Stomach smooth muscle (tissue), 2 donors: ENCODE results near the gene FOXI2.

Experiments
- H3K27ac ChIP-seq: one replicate; pipeline ENCODE4 v1.7.0; 2013; ENCODE audit warnings: mild to moderate bottlenecking, low read length, inconsistent platforms
- H3K27me3 ChIP-seq, 2 donors: one replicate each; pipeline ENCODE4 v1.7.0; 2013; ENCODE audit warnings: low read length in 2 of 2; ENCODE audit not compliant: insufficient read depth in 2 of 2, control insufficient read depth in 1 of 2
- H3K36me3 ChIP-seq, 2 donors: one replicate each; pipeline ENCODE4 v1.7.0; 2013; ENCODE audit warnings: low read length in 2 of 2; ENCODE audit not compliant: control insufficient read depth in 2 of 2, insufficient read depth in 2 of 2
- H3K4me1 ChIP-seq: one replicate; pipeline ENCODE4 v1.7.0; 2013; ENCODE audit warnings: low read length; ENCODE audit not compliant: control insufficient read depth, insufficient read depth
- H3K4me3 ChIP-seq, 2 donors: one replicate each; pipeline ENCODE4 v1.7.0; 2013; ENCODE audit warnings: low read length in 2 of 2
- H3K9ac ChIP-seq, 2 donors: one replicate each; pipeline ENCODE4 v1.7.0; 2013; ENCODE audit warnings: low read length in 2 of 2, mild to moderate bottlenecking in 1 of 2
- H3K9me3 ChIP-seq, 2 donors: one replicate each; pipeline ENCODE4 v1.7.0; 2013; ENCODE audit warnings: low read length in 2 of 2; ENCODE audit not compliant: control insufficient read depth in 2 of 2
- donor health status: healthy.
- donor health status: Pancreatic carcinoma.

The FOXI2 gene

GRCh38 chr10:127743205-127743604, 6.2 kb downstream of the FOXI2 start:
- no peak overlapping the region for H3K27ac ChIP-seq
- no peak overlapping the region for H3K9ac ChIP-seq
- H3K4me1 ChIP-seq: no peaks in the 10 kb centered on the region
- no peak overlapping the region for H3K4me3 ChIP-seq
- H3K27me3 ChIP-seq: peaks cover 6 to 10% of the 10 kb centered on the region in 2 donors
- no peaks in the 10 kb centered on the region for H3K36me3 ChIP-seq
- no peaks in the 10 kb centered on the region for H3K9me3 ChIP-seq

- H3K4me3 ChIP-seq: no peak overlapping the region
These were observed 8.0 kb downstream of the FOXI2 start for GRCh38 chr10:127744956-127745355.

GRCh38 chr10:127745861-127746260, 8.9 kb downstream of the FOXI2 start:
- H3K9me3 ChIP-seq: no peaks in the 10 kb centered on the region
- peaks cover 0 to 5% of the 10 kb centered on the region in 2 donors for H3K27me3 ChIP-seq
- H3K4me3 ChIP-seq: no peak overlapping the region
- H3K27ac ChIP-seq: no peak overlapping the region
- H3K36me3 ChIP-seq: no peaks in the 10 kb centered on the region
- H3K4me1 ChIP-seq: no peaks in the 10 kb centered on the region
- no peak overlapping the region for H3K9ac ChIP-seq

More at GRCh38 chr10:127744956-127745355, 8.0 kb downstream of the FOXI2 start:
- Histone ChIP-seq H3K4me1 (no peaks in the 10 kb centered on the region), H3K27ac (no peak overlapping the region), H3K9ac (no peak overlapping the region), H3K27me3 (peaks cover 0 to 5% of the 10 kb centered on the region in 2 donors), H3K36me3 (no peaks in the 10 kb centered on the region), H3K9me3 (no peaks in the 10 kb centered on the region)

GRCh38 chr10:127755753-127756152, 18.8 kb downstream of the FOXI2 start:
- no peak overlapping the region for H3K9ac ChIP-seq
- no peaks in the 10 kb centered on the region for H3K36me3 ChIP-seq
- no peak overlapping the region for H3K27ac ChIP-seq
- no peaks in the 10 kb centered on the region for H3K27me3 ChIP-seq
- peaks cover 0 to 5% of the 10 kb centered on the region in 2 donors for H3K9me3 ChIP-seq
- no peaks in the 10 kb centered on the region for H3K4me1 ChIP-seq
- no peak overlapping the region for H3K4me3 ChIP-seq

- H3K9ac ChIP-seq: no peak overlapping the region
- H3K9me3 ChIP-seq: peaks cover 0 to 5% of the 10 kb centered on the region in 2 donors
- H3K36me3 ChIP-seq: no peaks in the 10 kb centered on the region
- no peaks in the 10 kb centered on the region for H3K27me3 ChIP-seq
- H3K27ac ChIP-seq: no peak overlapping the region
- no peaks in the 10 kb centered on the region for H3K4me1 ChIP-seq
- H3K4me3 ChIP-seq: no peak overlapping the region
These were observed 19.3 kb downstream of the FOXI2 start for GRCh38 chr10:127756264-127756663.

GRCh38 chr10:127757033-127757432, 20.0 kb downstream of the FOXI2 start:
- H3K27ac ChIP-seq: no peak overlapping the region
- H3K9ac ChIP-seq: no peak overlapping the region
- H3K9me3 ChIP-seq: peaks cover 2 to 7% of the 10 kb centered on the region in 2 donors
- no peaks in the 10 kb centered on the region for H3K36me3 ChIP-seq
- H3K4me3 ChIP-seq: no peak overlapping the region
- no peaks in the 10 kb centered on the region for H3K27me3 ChIP-seq
- H3K4me1 ChIP-seq: no peaks in the 10 kb centered on the region

GRCh38 chr10:127759276-127759675, 22.3 kb downstream of the FOXI2 start:
- H3K27ac ChIP-seq: no peak overlapping the region
- peaks cover 2% of the 10 kb centered on the region in 2 donors for H3K9me3 ChIP-seq

GRCh38 chr10:127762925-127763324, 25.9 kb downstream of the FOXI2 start:
- Histone ChIP-seq H3K27ac (no peak overlapping the region), H3K9me3 (peaks cover 2% of the 10 kb centered on the region in 2 donors), H3K4me3 (no peak overlapping the region), H3K27me3 (no peaks in the 10 kb centered on the region), H3K9ac (no peak overlapping the region), H3K4me1 (no peaks in the 10 kb centered on the region), H3K36me3 (no peaks in the 10 kb centered on the region)

More at GRCh38 chr10:127759276-127759675, 22.3 kb downstream of the FOXI2 start:
- Histone ChIP-seq H3K9ac (no peak overlapping the region), H3K4me1 (no peaks in the 10 kb centered on the region), H3K4me3 (no peak overlapping the region), H3K27me3 (no peaks in the 10 kb centered on the region), H3K36me3 (no peaks in the 10 kb centered on the region)

GRCh38 chr10:127774766-127775559, 38.0 kb downstream of the FOXI2 start:
- H3K4me3 ChIP-seq: no peak overlapping the region
- H3K27ac ChIP-seq: no peak overlapping the region
- no peaks in the 10 kb centered on the region for H3K9me3 ChIP-seq
- no peaks in the 10 kb centered on the region for H3K36me3 ChIP-seq
- no peak overlapping the region for H3K9ac ChIP-seq
- no peaks in the 10 kb centered on the region for H3K27me3 ChIP-seq
- no peaks in the 10 kb centered on the region for H3K4me1 ChIP-seq

- Histone ChIP-seq H3K27me3 (no peaks in the 10 kb centered on the region), H3K9ac (no peak overlapping the region), H3K4me1 (no peaks in the 10 kb centered on the region), H3K9me3 (no peaks in the 10 kb centered on the region), H3K4me3 (no peak overlapping the region), H3K36me3 (no peaks in the 10 kb centered on the region), H3K27ac (no peak overlapping the region)
These were observed 39.8 kb downstream of the FOXI2 start for GRCh38 chr10:127776816-127777215.

- no peak overlapping the region for H3K27ac ChIP-seq
- H3K4me1 ChIP-seq: no peaks in the 10 kb centered on the region
- no peak overlapping the region for H3K4me3 ChIP-seq
- H3K9me3 ChIP-seq: peaks cover 0 to 3% of the 10 kb centered on the region in 2 donors
- no peak overlapping the region for H3K9ac ChIP-seq
- H3K36me3 ChIP-seq: no peaks in the 10 kb centered on the region
- H3K27me3 ChIP-seq: no peaks in the 10 kb centered on the region
These were observed 44.4 kb downstream of the FOXI2 start for GRCh38 chr10:127781412-127781811.
